Hematopoietic multipotent progenitor cell treated with erythropoietin and hydrocortisone succinate and interleukin-3 and kit ligand, for 6 days (in vitro differentiated cells): Measurements from ENCODE around the gene SETD1B.
A peak's percentile ranks its signal among the peaks of the same experiment; 100 is the strongest.

Experiments
- DNase-seq: peaks from one replicate; pipeline ENCODE4 v3.0.0-alpha.2; 2015

Gene SETD1B

GRCh38 chr12:121827351-121828099 is 23.7 kb downstream of the SETD1B start:
- DNase-seq: no peak

GRCh38 chr12:121828306-121828705 is 24.5 kb downstream of the SETD1B start:
- DNase-seq: no peak

- no peak for DNase-seq
Observed at GRCh38 chr12:121828826-121829225, 25.0 kb downstream of the SETD1B start.

GRCh38 chr12:121829250-121829918 is 25.6 kb downstream of the SETD1B start:
- DNase-seq: no peak

- DNase-seq: no peak
Observed at GRCh38 chr12:121830134-121830533, 26.3 kb downstream of the SETD1B start.

GRCh38 chr12:121830588-121831265 is 26.9 kb downstream of the SETD1B start:
- no peak for DNase-seq

- DNase-seq: no peak
Observed at GRCh38 chr12:121831571-121832245, 27.9 kb downstream of the SETD1B start.

- no peak for DNase-seq
Observed at GRCh38 chr12:121837680-121838079, 33.9 kb downstream of the SETD1B start.

- DNase-seq: peak; percentile 78
Observed at GRCh38 chr12:121838126-121838525, 34.3 kb downstream of the SETD1B start.

- DNase-seq: peak; percentile 100
Observed at GRCh38 chr12:121839106-121839992, 35.5 kb downstream of the SETD1B start.

GRCh38 chr12:121839993-121840761 is 36.4 kb downstream of the SETD1B start:
- DNase-seq: peak; percentile 51

GRCh38 chr12:121843236-121843982 is 39.6 kb downstream of the SETD1B start:
- DNase-seq: peak; percentile 3

GRCh38 chr12:121845701-121846100 is 41.9 kb downstream of the SETD1B start:
- peak; percentile 4 for DNase-seq

GRCh38 chr12:121849211-121849610 is 45.4 kb downstream of the SETD1B start:
- DNase-seq: peak; percentile 1

GRCh38 chr12:121849665-121850064 is 45.9 kb downstream of the SETD1B start:
- peak; percentile 37 for DNase-seq

- peak; percentile 3 for DNase-seq
Observed at GRCh38 chr12:121852392-121852791, 48.6 kb downstream of the SETD1B start.

GRCh38 chr12:121857322-121858246 is 53.8 kb downstream of the SETD1B start:
- peak; percentile 20 for DNase-seq

GRCh38 chr12:121858318-121858661 is 54.5 kb downstream of the SETD1B start:
- DNase-seq: no peak
